GM21723 (cell line): ENCODE results near the gene SMAD7.

Source experiments
- ATAC-seq: cut with Tn5 transposase; IDR thresholded peaks from one replicate; pipeline ENCODE4 v1.9.1; 2021; ENCODE audit warnings: mild to moderate bottlenecking, moderate library complexity; ENCODE audit not compliant: unreplicated experiment

The SMAD7 gene

DNA sequence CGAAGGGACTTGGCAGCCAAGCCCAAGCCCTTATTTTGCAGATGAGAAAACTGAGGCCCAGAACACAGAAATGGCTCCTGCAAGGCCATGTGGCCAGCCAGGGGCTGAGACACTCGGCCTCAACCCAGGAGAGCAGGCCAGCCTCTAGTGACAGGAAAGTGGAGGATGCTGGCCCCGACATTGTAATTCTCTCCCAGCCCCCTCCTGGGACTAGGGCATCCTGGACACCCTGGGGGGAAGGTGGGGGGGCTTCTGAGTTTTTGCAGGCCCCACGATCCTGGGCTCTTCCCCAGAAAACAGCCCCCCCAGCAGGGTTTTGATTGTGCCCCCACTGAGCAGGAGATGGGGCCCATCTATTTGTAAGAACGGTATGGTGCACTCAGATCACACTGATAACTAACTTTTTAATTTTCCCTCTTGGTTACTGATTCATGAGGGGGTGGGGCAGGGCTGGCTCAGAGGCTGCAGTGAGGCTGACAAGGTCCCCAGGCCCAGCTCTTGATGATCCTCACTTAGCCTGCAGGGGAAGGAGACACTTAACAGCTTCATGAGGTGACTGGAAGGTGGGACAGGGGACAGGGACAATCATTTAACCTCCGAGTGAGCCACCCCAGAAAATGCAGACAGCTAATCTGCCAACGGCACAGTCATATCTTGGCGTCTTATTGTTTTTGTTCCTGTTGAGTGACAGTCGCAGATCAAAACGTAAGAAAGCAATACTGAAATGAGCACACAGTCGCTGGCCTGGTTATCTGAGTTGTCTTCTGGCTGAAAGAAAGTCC is 18.9 kb downstream of the SMAD7 start:
- no peak for ATAC-seq

DNA sequence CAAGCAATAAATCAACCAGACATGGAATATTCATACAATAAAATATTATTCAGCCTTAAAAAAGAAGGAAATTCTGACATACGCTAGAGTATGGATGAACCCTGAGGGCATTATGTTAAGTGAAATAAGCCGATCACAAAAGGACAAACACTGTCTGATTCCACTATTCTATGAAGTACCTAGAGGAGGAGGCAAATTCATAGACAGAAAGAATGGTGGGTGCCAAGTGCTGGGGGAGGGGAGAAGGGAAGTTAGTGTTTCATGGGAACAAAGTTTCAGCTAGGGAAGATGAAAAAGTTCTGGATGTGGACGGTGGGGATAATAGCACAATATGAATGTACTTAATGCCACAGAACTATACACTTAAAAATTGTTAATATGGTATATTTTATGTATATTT is 19.8 kb downstream of the SMAD7 start:
- no peak for ATAC-seq

DNA sequence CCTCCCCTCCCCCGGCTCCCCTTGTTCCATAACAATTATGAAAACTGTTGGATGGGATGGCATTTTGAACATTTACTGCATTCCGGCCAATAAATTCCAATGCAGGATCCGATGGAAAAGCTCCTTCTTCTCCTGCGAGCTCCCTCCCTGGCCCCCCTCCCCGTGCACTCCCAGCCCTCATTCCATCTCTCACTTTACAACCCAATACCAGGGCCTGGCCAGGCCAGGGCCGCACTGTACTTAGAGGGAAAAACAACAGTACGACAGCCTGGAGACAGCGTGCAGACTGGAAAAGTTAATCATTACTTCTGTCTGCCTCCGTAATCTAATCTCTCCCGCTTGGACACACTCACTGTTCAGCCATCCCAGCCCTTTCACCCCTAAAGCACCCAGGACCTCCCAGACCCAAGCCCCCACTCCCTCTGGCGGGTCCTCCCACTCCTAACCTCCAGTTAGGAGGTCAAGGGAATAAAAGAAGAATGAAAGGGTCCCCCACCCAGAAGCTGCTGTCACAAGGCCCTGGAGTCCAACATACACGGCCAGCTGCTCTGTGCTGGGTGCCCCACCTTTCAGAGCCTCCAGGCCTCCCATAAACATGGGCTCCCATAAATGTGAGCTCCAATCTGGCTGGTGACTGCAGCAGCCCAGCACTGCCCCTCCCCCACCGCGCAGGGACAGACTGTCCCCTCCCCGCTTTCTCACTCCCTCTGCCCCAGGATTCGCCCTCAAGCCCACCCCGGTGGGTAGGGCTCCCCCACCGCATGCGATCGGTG is 20.6 kb downstream of the SMAD7 start:
- no peak for ATAC-seq

GRCh38 chr18:48929212-48929612 is 21.6 kb downstream of the SMAD7 start:
- no peak for ATAC-seq

- ATAC-seq = peak; percentile 76
Observed at GRCh38 chr18:48928787-48929186, 22.0 kb downstream of the SMAD7 start.

DNA sequence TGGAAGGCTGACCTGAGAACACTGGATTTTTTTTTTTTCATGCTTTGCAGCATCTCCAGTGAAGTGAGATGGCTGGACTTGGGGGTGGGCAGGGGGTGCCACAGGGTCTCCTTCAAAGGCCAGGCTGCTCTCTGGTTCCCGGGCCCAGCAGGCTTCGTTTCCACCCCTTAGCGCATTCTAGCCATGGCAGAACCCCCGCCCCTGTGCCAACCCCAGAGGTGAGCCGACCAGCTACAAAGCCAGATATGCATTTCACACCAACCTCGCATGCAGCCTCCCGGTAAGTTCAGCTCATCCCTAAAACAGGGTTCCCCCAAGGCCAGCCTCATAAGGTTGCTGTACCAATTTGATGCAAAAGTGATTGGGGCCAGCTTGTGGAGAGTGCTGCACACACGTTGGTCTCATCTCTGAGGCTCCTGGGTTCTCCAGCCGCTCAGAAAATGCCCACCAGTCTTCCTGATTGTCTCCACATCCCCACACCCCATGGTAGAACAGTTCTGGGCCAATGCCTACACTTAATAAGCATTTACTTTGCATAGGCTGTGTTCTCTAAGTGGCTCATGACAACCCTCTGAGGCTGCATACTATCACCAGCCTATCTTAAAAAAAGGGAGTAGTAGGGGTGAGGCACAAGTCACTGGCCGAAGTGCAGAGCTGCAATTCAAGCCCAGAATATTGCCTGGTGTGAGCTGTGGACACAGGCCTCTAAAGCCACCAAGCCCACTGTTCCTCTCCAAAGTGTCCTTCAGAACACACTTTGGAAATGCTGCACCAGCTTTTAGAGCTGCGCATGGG is 23.3 kb downstream of the SMAD7 start:
- no peak for ATAC-seq

DNA sequence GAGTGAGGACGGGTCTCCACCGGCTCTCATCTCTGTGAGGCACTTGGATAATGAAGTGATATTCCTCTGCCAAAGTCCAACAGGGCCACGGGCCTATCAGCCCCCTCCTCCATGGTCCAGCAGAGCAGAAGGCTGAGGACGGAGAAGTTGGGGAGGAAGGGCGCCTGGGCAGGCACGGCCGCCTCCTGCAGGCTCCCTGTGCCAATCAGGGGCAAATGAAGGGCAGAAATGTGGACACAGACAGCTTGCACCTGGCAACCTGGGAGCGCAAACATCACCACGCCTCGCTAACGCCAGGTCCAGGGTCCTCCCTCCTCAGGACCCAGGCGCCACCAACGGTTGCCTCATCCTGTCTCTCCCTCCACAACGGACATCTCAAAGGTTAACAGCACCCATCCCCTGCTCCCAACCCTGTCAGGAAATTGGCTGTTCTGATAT is 24.3 kb downstream of the SMAD7 start:
- ATAC-seq = no peak

GRCh38 chr18:48925491-48925780 is 25.3 kb downstream of the SMAD7 start:
- ATAC-seq = no peak

DNA sequence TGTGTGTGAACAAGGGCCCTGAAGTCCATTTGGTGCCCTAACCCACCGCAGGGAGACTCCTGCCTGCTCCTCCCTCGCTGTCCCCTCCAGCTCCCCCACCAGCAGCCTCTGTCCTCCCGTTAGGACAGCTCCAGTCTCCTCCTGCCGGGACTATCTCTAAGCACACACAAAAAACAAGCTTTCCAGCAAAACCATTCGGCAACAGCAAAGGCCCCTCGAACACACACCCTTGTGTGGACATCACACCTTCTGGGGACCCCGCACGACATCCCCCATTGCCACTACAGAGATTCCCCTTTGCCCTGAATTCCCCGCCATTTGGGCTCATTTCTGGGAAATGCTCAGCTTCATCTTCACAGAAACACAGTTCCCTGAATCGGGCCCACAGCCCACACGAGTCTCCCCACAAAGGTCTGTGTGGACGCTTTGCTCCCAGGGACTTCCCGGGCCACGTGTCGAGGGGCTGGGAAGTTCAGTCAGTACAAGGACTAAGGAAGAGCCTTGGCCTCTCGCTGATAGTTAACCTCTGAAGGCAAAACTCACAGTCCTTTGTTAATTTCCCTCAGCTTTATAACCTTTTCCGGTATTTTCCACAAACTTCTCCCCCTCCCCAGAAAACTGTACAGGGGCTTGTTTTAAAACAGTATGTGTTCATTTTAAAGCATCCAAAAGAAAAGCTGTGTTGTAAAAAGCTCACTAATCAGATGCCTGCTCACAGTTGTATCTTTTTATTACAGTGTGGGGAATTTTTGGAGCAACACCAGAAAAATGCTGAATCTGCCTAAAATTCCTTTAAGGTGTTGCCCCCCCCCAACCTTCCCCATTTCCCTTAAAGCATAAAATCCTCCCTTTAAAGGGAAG is 25.9 kb downstream of the SMAD7 start:
- no peak for ATAC-seq

DNA sequence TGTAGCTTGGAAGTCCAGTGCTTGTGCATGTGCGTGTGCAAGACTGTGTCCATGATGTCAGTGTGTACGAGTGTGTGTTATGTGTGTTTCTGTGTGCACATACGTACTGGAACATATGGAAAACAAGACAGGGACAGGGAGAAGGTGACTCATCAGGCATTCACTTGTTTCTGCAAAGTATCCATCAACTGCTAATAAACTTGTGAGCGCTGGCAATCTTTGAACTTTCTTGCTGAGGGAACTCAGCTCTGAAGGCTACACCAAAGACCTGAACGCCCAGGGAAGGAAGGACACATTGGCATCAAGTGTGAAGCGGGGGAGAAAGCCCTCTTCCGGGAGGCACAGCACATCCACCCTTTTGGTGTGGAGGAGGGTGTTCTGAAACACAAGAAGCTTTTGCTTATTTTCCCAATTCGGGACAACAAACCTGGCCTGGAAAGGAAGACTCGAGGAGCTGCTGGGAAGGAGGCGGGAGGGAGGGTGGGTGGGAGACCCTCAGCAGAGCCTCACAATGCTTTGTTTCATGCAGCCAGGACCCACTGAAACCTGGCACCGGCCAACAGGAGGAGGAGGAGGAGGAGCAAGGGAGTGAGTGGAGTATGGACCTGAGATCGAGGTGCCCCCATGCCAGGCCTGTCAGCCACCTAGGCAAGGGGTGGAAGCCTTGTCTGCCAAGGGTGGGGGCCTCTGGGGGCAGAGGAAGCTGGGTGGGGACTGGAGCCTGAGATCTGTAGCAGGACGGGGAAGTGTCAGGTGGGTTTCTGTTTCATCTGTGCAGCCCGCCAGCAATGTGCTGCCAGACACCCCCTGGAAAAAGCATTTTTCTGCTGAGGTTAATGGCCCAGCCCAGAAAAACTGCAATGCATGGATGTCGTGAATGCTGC is 26.8 kb downstream of the SMAD7 start:
- no peak for ATAC-seq

DNA sequence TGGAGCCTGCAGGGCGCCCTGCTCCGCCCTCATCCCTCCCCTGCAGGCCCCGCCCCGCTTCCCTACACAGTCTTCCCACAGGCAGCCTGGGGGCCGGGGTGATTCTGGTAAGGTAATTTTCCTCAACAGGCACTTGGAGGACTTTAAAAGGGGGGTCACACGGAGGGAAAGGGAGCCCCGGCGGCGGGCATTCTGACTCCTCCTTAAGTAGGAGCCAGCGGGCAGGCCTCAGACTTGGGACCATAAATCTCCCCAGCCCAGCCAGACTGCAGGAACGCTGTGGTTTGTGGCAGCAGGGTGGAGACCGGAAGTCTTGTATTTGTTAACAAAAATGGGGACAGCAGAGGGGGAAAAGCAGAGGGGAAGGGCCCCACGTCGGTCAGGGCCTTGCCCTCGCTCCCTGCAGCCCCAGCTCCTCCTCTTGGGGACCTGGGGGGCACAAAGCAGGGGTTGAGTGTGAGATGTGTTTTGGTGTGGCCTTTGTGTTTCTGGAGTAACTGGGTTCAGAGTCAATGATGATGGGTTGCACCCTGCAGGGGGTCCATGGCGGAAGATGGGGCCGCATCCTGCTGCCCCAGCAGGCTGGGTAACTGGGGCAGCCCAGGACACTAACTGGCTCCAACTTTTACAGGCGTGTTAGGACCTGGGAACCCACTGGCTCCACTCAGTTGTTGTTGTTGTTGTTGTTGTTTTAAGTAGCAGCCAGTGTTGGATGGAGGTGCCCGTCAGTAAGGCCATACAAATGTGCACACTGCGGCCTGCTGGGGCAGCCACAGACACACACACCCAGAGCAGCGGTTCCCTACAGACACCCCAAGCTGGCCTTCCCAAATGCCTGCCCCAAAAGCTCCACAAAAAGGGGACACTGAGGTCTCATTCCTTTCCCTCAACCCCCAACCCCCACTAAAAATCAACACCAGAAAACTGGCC is 27.7 kb downstream of the SMAD7 start:
- ATAC-seq = no peak

DNA sequence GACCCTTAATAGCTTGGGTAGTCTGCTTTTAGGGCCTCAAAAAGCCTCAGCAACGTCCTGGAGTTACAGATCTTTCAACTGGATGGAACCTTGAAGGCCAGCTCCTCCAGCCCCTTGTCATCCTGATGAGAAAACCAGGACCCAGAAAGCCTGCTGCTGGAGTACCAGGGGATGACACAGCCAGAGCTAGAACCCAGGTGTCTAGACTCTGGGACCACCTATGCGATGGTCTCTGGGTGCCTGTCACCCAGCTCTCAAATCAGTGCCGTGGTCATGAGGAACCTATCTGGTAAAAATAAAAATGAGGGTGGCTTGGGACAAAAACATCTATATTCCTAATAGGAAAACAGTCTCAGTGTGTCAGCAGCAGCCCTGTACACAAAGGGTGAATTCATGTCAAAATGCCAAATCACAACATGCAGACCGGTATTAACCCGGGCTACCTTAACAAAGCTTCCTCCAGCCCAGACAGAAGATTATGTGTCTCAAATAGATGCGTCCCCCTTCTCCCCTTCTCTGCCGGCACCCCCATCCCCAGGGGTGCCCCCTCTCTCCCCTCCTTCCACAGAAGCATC is 28.5 kb downstream of the SMAD7 start:
- ATAC-seq = no peak

- no peak for ATAC-seq
Observed at GRCh38 chr18:48921305-48922225, 29.2 kb downstream of the SMAD7 start.

DNA sequence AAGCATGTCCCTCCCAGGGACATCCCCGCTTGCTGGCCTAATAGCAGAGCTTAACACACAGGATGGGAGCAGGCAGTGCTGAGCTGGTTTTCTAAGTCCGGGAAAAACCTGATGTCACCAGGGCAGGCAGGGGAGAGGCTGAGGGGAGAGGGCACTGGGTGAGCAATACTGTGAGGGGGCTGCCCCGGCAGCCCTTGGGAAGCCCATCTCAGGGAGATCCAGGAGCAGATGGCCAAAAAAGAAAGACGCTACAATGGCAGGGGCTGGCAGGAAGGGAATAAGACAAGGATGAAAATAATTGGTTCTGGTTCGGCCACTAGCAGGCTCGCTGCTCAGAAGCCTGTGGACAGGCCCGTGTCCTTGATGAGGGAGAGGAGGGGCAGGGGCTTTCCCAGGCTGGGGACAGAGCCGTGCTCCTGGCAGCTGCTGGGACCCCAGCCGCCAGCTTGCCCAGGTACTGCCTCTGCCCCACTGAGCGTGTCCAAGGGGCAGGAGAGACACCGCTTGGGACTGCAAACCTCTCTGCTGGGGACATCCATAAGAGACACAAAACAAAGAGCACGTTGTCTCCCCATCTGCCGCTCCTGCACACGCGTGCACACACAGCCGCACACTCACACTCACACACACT is 30.2 kb downstream of the SMAD7 start:
- ATAC-seq = no peak

DNA sequence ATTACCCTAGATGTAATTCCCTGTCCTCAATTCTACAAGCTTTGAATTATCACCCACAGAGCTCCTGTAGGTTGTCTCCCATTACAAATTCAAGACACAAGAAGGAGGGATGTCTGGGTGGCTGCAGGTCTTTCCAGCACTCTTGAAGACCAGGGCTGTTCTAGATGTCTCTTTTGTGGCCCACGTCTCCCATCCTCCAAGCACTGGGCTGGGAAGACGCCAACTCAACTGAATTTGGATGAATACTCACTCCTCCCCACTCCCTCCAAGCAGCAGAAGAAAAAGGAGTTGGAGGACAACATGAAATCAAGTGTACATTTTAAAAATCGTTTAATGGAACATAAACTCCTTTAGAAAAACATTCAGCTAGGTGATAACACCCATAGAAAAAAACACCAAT is 31.2 kb downstream of the SMAD7 start:
- no peak for ATAC-seq

- ATAC-seq = no peak
Observed at GRCh38 chr18:48918660-48919456, 31.9 kb downstream of the SMAD7 start.
